ENCODE data around the gene PARVB. TPM values are rescaled to one million over a fixed set of nuclear protein-coding genes. Genes with fewer than 3 reads are reported as not detected.
"Not testable (repeated sequence)": the region's sequence is repeated elsewhere in the genome, so short reads cannot be mapped to it uniquely, and the experiment has no call there.

Gene PARVB
- total and polyA plus RNA-seq, 2 of the 8 experiments (the other 6 are each of a cell fraction or from before 2014, with no cell fraction given) = 14.5 to 18.6 TPM

- H3K4ac ChIP-seq (replicated peaks; ENCODE audit: insufficient read length, low read depth, low read length); H3K14ac ChIP-seq (ENCODE audit: insufficient read length); H4K5ac ChIP-seq (ENCODE audit: insufficient read length, low read depth, low read length); H4K20me1 ChIP-seq (replicated peaks in 1 of 2; ENCODE audit: control insufficient read depth in 1 of 2, insufficient read depth in 2 of 2, low read length in 2 of 2); H3K4me3 ChIP-seq (ENCODE audit: extremely low read depth in 1 of 4, insufficient read depth in 2 of 4, low read depth in 3 of 4, low read length in 4 of 4); H3K23ac ChIP-seq (ENCODE audit: insufficient read length); H3K79me2 ChIP-seq (ENCODE audit: control insufficient read depth in 1 of 2, insufficient read depth in 2 of 2, low read length in 2 of 2); H4K8ac ChIP-seq (ENCODE audit: extremely low read depth, insufficient read depth, low read length); H3K27ac ChIP-seq (ENCODE audit: low read depth, low read length); H2BK5ac ChIP-seq (ENCODE audit: low read depth, low read length); H2BK12ac ChIP-seq (ENCODE audit: low read depth, low read length); H3K23me2 ChIP-seq (ENCODE audit: low read depth, low read length); H2BK15ac ChIP-seq (ENCODE audit: low read length); H2BK20ac ChIP-seq (ENCODE audit: low read length); H3K56ac ChIP-seq (replicated peaks; ENCODE audit: insufficient read length, low read depth, low read length); H4K91ac ChIP-seq (replicated peaks; ENCODE audit: insufficient read length, low read length); FAIRE-seq; POLR2A ChIA-PET (ENCODE audit: partially characterized antibody); DNase-seq (ENCODE audit: low read depth in 1 of 2, low spot score in 2 of 2); H3K4me2 ChIP-seq (ENCODE audit: insufficient read depth in 1 of 2, low read depth in 2 of 2, low read length in 2 of 2); H3K79me1 ChIP-seq (ENCODE audit: low read depth, low read length); H3K27me3 ChIP-seq (replicated peaks in 1 of 4; ENCODE audit: control insufficient read depth in 3 of 4, extremely low read depth in 1 of 4, insufficient read depth in 3 of 4, low read length in 3 of 4); H3K9ac ChIP-seq (replicated peaks in 1 of 4; ENCODE audit: extremely low read depth in 1 of 4, low read depth in 3 of 4, low read length in 3 of 4); H3K9me3 ChIP-seq (ENCODE audit: insufficient read depth in 2 of 2, low read depth in 1 of 2, low read length in 1 of 2); H2AK5ac ChIP-seq (ENCODE audit: low read depth, low read length); H2AFZ ChIP-seq (ENCODE audit: low read length); H3K18ac ChIP-seq (ENCODE audit: extremely low read depth, low read length); H2BK120ac ChIP-seq (replicated peaks; ENCODE audit: low read depth, low read length); H3K36me3 ChIP-seq (ENCODE audit: control insufficient read depth in 2 of 4, insufficient read depth in 4 of 4, low read length in 3 of 4): not testable (repeated sequence)
- CTCF ChIA-PET (ENCODE audit: partially characterized antibody) = interaction anchor here (0.7 to 1.8 kb wide), 4 partner anchors 9 to 294 kb away, joined by 3 to 5 read pairs (median 4); no protein-coding TSS in a partner anchor
- WGBS, 2 experiments (ENCODE audit: extremely low coverage in 1 of 2, insufficient coverage in 1 of 2, insufficient read length in 1 of 2, insufficient replicate concordance in 2 of 2, low coverage in 1 of 2, low lambda C conversion rate in 2 of 2, missing lambda C conversion rate in 1 of 2) = 93% methylated on average over 6 of the region's 6 CpGs; no CpG with 5 or more reads in 1 of the 2 experiments
- peaks cover 8 to 18% (median 14%) of the 10 kb centered on the region in 4 experiments; a peak in 6 of 7 replicates for H3K4me1 ChIP-seq (replicated peaks in 1 of 4; ENCODE audit: control insufficient read depth in 3 of 4, insufficient read depth in 4 of 4, low read length in 3 of 4)
Observed at GRCh38 chr22:44110656-44111055, 86.6 kb downstream of the PARVB start.
